HG03039 (cell line): ENCODE measurements around the gene KRTAP10-7.
"Not testable (repeated sequence)": the region's sequence is repeated elsewhere in the genome, so short reads cannot be mapped to it uniquely, and the experiment has no call there.

Experiments used
- ATAC-seq: cut with Tn5 transposase; IDR thresholded peaks from one replicate; pipeline ENCODE4 v1.9.1; 2021; ENCODE audit warnings: mild to moderate bottlenecking, moderate library complexity; ENCODE audit not compliant: unreplicated experiment

The KRTAP10-7 gene

DNA sequence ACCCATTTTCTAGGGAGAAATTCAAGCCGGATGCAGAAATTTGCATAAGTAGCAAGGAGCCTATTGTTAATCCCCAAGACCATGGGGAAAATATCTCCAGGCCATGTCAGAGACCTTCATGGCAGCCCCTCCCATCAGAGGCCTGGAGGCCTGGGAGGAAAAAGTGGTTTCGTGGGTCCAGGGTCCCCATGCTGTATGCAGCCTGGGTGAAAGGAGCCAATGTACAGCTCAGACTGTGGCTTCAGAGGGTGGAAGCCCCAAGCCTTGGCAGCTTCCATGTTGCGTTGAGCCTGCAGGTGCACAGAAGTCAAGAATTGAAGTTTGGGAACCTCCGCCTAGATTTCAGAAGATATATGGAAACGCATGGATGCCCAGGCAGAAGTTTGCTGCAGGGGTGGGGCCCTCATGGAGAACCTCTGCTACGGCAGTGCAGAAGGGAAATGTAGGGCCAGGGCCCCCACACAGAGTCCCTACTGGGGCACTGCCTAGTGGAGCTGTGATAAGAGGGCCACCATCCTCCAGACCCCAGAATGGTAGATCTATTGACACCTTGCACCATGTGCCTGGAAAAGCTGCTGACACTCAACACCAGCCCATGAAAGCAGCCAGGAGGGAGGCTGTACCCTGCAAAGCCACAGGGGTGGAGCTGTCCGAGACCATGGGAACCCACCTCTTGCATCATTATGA, 9.9 kb downstream of the KRTAP10-7 start:
- not testable (repeated sequence) for ATAC-seq

DNA sequence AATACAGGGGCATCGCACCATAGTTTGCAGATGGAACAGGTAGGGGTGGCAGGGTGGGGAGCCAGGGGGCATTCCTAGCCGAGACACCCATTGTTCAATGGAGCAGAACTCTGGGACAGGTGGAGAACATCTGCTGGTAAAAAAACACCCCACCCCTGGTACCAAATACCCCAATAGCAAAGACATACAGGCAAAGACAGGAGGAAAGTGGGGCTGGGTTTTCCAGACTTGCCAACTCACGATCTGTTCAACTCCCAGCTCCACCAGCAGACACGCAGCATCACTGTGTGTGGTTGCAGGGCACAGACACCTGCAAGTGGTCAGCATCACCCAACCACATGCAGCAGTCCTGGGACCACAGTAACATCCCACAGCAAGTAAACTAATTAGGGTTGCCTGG, 11.2 kb downstream of the KRTAP10-7 start:
- ATAC-seq, result no peak

DNA sequence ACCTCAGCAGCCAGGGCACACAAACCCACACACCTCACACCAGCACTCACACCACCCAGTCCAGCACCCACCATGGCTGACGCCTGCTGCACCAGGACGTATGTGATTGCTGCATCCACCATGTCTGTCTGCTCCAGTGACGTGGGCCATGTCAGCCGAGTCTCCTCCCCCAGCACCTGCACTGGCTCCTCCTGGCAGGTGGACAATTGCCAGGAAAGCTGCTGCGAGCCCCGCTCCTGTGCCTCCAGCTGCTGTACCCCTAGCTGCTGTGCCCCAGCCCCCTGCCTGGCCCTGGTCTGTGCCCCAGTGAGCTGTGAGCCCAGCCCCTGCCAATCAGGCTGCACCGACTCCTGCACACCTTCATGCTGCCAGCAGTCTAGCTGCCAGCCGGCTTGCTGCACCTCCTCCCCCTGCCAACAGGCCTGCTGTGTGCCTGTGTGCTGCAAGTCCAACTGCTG, 11.7 kb downstream of the KRTAP10-7 start, which contains the start of gene KRTAP10-8:
TSS of gene KRTAP10-8 (plus strand) at position 51 of the 458 bp plus-strand sequence. CDS start at position 73, 22 bp downstream.
- ATAC-seq, result no peak

DNA sequence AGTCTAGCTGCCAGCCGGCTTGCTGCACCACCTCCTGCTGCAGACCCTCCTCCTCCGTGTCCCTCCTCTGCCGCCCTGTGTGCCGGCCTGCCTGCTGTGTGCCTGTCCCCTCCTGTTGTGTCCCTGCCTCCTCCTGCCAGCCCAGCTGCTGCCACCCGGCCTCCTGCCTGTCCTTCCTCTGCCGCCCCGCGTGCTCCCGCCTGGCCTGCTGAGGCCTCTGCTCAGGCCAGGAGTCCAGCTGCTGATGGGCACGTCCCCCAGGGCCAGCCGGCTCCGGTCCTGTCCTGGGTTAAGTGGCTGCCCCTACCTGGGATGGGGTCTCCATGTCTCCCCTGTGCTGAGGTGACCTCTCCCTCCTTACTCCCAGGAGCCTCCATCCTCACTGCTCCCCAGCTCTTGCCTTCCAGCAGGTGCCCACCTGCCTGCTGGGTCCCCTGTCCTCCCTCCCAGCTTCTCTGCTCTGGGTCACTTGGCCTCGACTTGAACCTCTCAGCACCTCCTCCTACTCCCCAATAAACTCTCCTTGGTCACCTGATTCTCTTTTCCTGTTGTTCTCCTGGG, 12.4 kb downstream of the KRTAP10-7 start:
- no peak for ATAC-seq

DNA sequence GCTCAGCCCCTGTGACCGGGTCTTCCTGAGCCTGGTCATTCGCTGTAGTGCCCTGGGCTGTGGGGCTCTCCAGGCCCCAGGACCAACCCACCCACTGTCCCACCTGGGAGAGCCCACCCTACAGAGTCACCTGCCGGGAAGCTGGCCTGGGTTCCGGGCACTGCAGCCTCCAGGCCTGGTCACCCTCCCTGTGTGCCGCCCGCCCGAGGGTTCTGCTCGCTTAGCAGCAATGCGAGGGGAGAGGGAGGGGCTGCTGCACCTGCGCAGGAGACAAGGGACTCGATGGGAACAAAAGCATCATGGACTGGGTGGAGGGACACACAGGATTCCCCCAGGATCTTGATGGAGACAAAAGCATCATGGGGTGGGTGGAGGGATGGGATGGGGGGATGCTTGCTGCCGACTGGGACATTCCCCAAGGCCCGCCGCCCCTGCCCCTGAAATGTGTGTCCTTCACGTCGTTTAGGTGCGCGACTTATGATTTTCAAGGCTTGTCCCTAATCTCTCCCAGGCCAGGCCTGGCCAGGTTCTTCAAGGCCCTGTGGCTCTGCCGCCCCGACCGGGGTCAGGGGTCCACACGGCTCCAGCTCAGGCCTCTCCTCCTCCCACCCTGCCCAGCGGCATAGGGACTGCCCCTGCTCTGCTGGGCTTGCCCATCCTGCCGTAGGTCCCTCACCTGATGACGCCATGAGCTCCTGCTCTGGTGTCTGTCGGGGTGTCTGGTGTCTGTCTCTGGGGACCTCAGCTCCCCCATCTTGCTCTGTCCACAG, 13.2 kb downstream of the KRTAP10-7 start:
- no peak for ATAC-seq

DNA sequence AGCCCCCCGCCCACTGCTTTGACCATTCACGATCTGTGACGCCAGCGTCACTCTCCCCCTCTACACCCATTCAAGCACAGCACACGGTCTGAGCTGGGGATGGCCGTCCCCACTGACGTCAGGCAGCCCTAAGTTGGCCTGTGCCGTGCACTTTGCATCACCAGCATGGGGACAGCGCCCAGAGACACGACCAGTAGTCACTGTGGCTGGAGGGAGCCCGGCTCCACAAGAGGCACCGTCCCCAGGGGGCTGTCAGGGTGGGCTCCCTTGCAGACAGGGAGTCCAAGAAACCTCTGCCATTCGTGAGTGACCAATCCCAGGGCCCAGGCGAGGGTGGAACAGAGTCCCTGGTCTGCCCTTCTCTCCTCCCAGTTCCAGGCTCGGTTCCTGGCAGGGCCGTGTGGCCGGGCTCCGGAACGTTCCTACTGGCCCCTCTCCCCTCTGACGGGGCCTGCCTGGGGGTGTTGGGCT, 13.8 kb downstream of the KRTAP10-7 start:
- ATAC-seq, result no peak

DNA sequence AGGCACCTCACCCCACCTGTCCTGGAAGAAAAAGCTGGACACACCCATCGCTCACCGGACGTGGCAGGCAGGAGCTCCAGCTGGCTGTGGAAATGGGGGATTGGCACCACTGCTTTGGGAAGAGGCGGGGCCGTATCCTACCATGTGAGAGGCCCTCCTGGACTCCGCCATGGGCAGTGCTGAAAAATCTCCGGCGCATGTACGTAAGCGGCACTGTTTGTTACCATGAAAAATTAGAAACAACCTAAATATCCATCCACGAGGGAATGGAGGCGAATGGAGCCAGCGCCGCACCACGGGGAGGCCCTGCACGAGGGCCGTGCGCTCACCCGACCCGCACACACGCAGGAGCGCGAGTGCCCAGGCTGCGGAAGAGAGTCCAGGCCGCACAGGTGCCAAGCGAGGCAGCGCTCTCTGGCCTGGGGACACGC, 14.6 kb downstream of the KRTAP10-7 start:
- no peak for ATAC-seq

DNA sequence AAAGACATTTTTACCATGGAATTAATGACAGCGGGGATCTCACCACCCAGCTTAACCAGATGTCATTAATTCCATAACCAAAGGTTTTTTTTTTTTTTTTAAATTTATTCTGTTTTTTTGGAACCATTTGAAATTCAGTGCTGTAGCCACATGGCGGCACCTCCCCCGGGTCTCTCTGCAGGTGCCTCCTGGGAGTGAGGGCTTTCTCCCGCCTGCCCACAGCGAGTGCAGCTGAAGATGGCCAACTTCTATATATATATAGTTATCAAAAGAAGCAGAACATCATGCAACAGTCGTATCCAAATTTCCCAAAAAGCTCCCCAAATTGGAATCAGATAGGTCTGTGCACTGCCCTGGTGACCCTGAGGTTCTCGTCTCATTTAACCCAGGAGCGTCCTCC, 15.1 kb downstream of the KRTAP10-7 start:
- ATAC-seq, result no peak

DNA sequence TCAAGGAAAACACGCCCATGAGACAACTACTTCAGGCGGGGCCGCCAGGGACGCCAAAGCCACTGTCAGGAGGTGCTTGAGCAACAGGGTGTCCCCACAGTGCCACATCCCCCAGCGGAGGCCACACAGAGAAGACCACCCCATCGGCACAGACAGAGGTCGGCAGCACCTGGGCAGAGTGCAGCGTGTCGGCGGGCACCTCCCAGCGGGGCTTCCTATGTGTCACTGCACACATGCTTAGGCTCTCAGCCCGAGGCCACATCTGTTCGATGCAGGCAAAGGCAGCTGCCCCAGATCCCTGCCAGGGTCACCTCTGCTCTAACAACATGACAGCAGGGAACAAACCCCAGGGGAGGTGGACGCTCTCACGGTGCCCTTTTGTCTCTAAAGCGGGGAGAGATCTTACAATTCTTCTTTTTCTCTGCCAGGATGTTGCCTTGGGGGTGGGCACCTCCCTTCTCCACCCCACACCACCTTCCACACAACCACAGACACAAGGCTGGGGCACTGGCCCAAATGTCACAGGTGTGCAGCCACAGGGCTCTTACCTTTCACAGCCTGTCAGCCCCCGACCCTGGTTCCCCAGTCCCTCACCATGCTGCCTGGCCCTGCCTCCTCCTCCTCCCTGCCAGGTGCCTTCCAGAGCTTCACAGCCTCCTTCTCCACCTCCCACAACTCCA, 15.7 kb downstream of the KRTAP10-7 start:
- ATAC-seq, result no peak

DNA sequence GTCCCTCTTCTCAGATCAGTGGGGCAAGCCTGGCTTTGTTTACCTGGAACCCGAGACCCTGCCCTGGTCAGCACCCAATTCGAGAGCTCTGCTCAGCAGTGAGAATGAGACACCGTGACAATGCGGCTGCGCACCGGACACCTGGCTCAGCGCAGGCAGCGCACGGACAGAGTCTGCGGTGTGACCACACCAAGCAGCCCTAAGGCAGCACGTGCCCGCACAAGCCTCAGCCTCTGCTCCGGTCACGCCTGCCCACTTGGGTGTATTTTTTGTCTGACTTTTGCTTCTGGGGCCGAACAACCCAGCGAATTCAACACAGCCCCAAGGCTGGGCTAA, 16.2 kb downstream of the KRTAP10-7 start:
- no peak for ATAC-seq

DNA sequence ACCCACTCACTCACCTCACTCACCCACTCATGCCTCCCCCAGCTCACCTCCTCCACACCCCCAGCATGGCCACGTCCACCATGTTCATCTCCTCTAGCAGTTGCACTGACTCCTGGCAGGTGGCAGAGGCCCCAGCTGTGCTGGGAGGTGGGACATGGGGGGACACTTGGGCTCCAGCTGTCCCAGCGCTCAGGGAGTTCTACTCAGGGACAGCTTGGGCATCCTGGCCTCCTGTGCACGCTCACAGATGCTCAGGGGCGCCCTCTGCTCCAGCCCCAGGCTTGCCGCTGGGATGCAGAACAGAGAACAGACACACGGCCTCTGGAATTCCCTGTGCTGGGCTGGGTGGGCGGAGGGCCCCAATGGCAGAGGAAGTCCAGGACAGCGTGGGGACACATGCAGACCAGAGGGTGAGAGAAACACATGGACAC, 16.7 kb downstream of the KRTAP10-7 start:
- no peak for ATAC-seq

DNA sequence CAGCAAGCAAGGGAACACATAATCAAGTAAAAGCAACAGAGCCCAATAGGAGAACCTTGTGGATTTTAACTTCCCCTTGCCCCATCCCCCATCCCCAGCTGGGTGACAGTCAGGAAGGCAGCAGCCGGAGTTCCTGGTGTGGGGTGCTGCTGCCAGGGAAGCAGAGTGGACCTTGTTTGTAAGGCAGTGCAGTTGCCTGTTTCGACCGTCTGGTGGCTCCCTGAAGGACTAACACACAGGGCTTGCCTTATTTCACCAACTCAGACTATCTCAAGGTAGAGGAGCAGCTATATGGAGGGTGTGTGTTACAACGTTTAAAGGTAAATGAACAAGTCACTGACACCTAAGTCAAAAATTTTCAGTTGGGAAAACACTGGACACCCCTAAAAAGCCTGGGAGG, 18.1 kb downstream of the KRTAP10-7 start:
- no peak for ATAC-seq

DNA sequence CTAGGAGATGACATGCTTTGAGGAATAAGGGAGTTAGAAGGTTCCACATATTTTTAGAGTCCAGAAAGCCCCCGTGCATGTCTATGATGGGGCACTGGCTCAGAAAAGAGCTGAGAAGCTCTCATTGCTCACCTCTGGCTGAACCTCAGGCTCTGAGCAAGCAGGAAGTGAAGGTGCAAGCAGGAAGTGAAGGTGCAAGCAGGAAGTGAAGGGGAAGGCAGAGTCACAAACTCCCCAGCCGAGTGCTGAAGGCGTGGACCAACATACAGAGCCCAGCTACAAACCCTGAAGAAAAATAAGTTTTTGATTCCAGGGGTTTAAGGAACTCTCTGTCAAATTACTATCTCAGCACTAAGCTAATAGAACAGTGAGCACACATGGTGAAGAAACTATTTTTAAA, 18.5 kb downstream of the KRTAP10-7 start:
- no peak for ATAC-seq

DNA sequence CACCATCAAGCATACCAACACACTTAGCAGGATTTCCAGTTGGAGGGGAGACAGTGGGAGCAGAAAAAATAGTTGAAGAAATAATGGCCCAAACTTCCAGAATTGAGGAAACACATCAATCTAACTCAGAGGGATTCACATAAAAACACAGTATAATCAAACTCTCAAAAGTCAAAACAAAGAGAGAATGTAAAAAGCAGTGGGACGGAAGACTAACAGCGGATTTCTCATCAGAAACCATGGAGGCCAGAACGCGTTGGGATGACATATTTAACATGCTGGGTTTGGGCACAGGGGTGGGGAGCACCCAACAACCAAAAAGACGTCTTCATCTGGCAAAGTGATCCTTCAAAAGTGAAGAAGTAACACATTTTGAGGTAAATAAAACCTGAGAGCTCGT, 19.5 kb downstream of the KRTAP10-7 start:
- ATAC-seq, result no peak

DNA sequence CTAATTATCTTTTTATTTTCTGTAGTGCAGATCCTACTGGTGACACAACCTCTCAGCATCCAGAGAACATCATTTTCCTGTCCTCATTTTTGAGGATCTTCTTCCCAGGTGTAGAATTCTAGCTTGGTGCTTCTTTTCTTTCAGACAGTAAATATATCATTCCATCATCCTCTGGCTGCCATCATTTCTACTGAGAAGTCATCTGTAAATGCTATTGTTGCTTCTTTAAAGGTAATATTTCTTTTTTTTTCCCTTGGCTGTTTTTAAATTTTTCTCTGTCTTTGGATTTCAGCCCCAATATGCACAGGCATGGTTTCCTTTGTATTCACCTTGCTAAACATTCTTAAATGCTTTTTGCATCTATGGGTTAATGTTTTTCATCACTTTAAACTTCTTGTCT, 23.2 kb downstream of the KRTAP10-7 start:
- no peak for ATAC-seq

DNA sequence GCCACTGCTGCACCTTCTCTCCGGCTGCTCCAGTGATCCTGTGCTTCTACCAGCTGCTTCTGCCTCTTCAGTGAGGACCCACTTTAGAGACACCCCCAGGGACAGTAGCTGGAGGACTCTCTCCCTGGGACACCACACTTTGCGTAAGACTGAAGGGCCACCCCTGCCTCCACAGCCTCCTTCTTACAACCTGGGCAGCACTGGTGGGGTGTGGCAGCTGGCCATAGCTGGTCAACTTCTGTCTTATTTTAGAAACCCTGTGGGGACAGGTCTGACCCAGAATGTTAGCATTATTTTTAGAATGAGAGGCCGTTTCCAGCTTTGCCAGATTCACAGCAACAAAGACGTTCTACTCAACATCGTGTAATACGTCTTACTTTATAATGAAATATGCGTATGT, 25.4 kb downstream of the KRTAP10-7 start:
- ATAC-seq, result no peak

DNA sequence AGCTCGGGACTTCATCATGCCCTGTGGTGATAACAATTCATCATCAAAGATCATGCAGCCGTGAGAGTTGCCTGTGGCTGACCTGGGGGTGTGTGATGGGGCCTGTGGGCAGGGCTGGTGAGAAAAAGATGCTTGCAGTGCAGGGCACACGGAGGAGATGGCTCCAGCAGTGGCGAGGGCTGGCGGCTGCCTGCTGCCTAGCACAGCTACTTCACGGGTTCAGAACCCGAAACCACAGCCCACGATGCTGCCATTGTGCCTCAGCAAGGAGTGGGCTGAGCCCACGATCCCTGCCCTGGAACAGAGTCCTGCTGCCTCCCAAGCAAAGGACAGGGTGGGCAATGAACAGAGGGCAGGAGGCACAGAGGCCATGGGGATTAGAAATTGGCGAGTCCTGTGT, 25.9 kb downstream of the KRTAP10-7 start:
- no peak for ATAC-seq

DNA sequence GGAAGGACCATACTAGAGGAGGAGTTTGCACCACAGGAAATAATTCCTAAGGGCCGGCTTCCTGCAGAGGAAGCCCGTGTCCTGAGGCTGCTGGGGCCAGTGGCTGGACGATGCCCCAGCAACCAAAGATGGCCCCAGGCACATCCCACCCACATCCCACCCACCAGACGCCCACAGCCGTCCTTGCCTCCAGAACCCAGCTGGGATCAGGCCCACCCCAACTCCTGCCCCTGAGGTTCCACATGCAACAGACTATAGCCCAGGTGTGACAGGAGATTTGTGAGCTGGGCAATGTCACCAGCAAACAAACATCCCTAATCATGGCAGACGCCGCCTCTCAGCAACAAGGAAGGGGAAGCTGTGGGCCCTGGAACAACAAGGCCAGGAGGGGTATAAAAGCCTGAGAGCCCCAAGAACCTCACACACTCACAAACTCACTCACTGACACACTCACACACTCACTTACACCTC, 26.3 kb downstream of the KRTAP10-7 start, which contains the start of gene KRTAP10-9:
TSS of gene KRTAP10-9 (plus strand) at position 421 of the 471 bp plus-strand sequence. CDS start 79 bp downstream, outside the sequence.
- ATAC-seq, result no peak

DNA sequence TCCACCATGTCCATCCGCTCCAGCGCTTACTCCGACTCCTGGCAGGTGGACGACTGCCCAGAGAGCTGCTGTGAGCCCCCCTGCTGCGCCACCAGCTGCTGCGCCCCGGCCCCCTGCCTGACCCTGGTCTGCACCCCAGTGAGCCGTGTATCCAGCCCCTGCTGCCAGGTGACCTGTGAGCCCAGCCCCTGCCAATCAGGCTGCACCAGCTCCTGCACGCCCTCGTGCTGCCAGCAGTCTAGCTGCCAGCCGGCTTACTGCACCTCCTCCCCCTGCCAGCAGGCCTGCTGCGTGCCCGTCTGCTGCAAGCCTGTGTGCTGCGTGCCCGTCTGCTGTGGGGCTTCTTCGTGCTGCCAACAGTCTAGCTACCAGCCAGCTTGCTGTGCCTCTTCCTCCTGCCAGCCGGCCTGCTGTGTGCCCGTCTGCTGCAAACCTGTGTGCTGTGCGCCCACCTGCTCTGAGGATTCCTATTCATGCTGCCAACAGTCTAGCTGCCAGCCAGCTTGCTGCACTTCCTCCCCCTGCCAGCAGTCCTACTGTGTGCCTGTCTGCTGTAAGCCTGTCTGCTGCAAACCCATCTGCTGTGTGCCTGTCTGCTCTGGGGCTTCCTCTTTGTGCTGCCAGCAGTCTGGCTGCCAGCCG, 26.9 kb downstream of the KRTAP10-7 start:
- ATAC-seq, result not testable (repeated sequence)

DNA sequence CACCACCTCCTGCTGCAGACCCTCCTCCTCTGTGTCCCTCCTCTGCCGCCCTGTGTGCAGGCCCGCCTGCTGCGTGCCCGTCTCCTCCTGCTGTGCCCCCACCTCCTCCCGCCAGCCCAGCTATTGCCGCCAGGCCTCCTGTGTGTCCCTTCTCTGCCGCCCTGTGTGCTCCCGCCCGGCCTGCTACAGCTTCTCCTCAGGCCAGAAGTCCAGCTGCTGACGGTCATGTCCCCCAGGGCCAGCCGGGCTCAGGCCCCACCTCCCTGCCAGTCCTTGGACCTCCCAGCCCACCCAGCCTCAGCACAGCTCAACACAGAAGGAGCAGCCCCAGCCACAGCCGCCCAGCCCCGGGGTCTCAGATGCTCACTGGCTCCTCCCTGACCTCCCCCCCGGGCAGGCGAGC, 27.4 kb downstream of the KRTAP10-7 start:
- ATAC-seq, result not testable (repeated sequence)
